PC-3 (cell line): ENCODE results near the gene NXPH2.

Experiments used
- EZH2 ChIP-seq: fragments of 300-600 bp; sonication (generic); IDR thresholded peaks from one replicate; pipeline ENCODE4 v1.6.1; 2017; ENCODE audit warnings: antibody characterized with exemption, mild to moderate bottlenecking, low read length; ENCODE audit not compliant: unreplicated experiment
- EZH2phosphoT487 ChIP-seq: fragments of 300-600 bp; sonication (generic); IDR thresholded peaks from 2 replicates; pipeline ENCODE4 v1.6.1; 2018; ENCODE audit warnings: mild to moderate bottlenecking, antibody characterized with exemption, low read length, borderline replicate concordance
- TF ChIP-seq, protein P1 (sequence below): fragments of 300-600 bp; sonication (generic); conservative IDR thresholded peaks from 2 replicates; pipeline ENCODE4 v1.5.1; 2017; ENCODE audit warnings: antibody characterized with exemption, low read depth, mild to moderate bottlenecking, low read length

DNA sequence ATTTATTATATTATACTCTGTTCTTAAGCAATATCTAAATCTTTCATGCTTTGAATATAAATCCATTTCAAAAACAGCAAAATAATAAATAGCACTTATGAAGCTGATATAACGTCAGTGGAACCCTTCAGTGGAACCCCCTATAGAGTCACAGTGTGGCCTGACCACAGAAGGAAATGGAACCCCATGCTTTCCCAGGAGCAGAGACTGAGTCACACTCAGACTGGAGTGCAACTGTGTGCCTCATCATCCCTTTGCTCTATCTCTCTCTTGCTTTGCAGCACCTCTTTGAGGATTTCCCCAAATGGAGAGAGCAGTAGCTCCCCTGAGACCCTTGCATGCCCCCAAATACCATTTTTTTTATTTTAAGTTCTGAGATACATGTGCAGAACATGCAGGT lies 13.1 kb downstream of the NXPH2 start:
- TF ChIP-seq, protein P1, sequence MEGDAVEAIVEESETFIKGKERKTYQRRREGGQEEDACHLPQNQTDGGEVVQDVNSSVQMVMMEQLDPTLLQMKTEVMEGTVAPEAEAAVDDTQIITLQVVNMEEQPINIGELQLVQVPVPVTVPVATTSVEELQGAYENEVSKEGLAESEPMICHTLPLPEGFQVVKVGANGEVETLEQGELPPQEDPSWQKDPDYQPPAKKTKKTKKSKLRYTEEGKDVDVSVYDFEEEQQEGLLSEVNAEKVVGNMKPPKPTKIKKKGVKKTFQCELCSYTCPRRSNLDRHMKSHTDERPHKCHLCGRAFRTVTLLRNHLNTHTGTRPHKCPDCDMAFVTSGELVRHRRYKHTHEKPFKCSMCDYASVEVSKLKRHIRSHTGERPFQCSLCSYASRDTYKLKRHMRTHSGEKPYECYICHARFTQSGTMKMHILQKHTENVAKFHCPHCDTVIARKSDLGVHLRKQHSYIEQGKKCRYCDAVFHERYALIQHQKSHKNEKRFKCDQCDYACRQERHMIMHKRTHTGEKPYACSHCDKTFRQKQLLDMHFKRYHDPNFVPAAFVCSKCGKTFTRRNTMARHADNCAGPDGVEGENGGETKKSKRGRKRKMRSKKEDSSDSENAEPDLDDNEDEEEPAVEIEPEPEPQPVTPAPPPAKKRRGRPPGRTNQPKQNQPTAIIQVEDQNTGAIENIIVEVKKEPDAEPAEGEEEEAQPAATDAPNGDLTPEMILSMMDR: no peak
- TF ChIP-seq EZH2 (no peak), EZH2phosphoT487 (no peak)
